Measurements from ENCODE around the gene PFKFB3.
"Not testable (repeated sequence)": the region's sequence is repeated elsewhere in the genome, so short reads cannot be mapped to it uniquely, and the experiment has no call there.

Gene PFKFB3

DNA sequence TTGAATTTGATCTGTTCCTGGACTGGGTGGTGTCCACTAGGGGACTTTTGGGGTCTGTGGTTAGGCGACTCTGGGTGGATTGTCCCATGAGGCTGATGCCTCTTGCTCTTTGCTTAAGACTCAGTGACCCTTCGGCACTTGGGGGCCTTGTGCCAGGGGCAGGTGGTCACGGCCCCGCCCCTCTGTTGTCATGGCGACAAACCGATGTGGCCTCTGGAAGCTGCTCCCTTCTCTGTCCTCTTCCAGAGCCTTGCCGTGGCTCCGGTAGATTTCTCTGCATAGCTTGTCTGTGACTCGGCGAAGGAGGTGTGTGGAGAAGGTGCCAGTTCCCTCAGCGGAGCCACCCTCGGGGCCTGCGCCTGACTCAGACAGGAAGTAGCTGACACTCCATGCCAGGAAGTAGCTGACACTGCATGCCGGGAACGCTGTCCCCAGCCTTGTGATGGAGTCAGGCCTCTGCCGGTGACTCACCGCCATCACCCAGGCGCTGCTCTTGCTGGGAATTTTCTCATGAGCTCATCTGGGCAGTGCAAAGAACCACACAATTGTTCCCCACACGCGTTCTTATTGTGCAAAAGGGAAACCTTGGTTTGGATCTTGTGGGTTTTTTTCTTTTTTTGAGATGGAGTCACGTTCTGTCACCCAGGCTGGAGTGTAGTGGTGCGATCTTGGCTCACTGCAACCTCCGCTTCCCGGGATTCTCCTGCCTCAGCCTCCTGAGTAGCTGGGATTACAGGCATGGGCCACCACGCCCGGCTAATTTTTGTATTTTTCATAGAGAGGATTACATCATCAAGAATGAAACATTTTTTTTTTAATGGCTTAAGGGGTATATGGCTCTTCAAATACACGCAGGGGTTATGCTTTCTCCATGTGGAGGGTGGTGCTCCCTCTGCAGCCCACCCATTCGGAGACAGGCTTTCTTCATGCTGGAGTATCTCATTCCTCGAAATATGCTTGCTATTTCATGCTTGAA, 72.6 kb downstream of the PFKFB3 start:
- no peak for DNase-seq

DNA sequence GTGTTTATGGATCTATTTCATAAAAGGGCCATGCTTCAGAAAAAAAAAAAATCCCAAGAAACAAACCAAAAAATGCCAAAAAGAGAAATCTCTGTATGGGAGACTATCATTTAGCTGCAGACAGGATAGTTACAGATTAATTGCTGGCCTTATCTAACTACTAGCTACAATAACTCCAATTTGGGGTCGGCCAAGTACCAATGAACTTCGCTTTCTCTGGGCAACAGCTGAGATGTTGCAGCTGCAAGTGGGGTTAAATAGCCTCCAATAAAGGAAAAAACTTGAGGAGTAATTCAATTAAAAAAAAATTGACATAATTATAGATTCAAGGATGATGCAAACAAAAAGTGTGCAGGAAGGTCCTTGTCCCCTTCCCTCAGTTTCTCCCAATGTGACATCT, 73.6 kb downstream of the PFKFB3 start:
- no peak for DNase-seq

- no peak for DNase-seq
Observed at GRCh38 chr10:6278519-6279120, 75.9 kb downstream of the PFKFB3 start.

GRCh38 chr10:6279540-6280267, 77.0 kb downstream of the PFKFB3 start:
- no peak for DNase-seq

GRCh38 chr10:6280291-6280690, 77.6 kb downstream of the PFKFB3 start:
- DNase-seq: no peak

DNA sequence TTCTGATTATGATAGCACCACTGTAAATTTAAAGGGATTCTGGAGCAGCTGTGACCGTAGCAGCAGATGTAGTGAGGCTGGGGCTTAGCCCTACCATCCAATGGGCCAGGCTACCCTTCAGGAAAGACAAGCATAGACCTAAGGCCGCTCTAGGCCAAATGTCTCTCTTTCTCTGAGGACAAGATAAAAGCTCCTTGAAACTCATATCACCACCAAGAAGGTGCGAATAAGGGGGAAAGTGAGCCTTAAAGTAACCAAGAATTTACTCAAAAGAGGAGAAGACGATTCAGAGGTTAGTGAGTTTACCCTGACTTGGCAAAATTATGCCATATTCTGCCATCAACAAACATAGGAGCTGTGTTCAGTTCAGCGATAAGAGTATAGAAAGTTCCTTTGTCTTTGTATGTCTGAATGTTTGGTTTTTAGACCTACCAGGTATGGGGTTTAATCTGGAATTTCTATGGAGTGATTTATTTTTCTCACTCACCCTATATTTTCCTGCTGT, 79.8 kb downstream of the PFKFB3 start:
- no peak for DNase-seq

DNA sequence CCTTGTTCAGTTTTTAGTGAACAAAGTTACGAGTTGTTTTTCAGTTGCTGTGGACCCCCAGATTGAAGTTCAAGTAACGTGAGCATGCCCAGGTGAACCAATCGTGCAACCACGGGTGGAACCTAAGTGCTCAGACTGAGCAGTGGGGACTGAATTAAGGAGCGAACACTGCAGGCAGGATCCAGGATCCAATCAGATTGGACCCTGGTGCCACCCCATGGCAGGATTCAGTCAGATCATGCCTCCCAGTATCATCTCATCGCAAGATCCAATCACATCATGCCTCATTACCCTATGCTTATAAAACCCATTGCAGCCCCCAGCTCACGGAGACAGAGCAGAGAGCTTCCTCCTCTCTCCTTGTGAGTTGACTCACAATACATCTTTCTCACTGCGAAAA, 80.9 kb downstream of the PFKFB3 start:
- no peak for DNase-seq

GRCh38 chr10:6290621-6291020, 87.9 kb downstream of the PFKFB3 start:
- not testable (repeated sequence) for DNase-seq

- DNase-seq: no peak
Observed at GRCh38 chr10:6292741-6293151, 90.0 kb downstream of the PFKFB3 start.

DNA sequence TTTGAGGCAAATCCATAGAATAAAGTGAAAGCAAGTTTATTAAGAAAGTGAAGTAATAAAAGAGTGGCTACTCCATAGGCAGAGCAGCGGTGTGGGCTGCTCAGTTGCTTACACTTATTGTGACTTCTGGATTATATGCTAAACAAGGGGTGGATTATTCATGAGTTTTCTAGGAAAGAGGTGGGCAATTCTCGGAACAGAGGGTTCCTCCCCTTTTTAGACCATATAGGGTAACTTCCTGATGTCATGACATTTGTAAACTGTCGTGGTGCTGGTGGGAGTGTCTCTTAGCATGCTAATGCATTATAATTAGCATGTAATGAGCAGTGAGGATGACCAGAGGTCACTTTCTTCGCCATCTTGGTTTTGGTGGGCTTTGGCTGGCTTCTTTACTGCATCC, 93.7 kb downstream of the PFKFB3 start:
- DNase-seq: not testable (repeated sequence)

DNA sequence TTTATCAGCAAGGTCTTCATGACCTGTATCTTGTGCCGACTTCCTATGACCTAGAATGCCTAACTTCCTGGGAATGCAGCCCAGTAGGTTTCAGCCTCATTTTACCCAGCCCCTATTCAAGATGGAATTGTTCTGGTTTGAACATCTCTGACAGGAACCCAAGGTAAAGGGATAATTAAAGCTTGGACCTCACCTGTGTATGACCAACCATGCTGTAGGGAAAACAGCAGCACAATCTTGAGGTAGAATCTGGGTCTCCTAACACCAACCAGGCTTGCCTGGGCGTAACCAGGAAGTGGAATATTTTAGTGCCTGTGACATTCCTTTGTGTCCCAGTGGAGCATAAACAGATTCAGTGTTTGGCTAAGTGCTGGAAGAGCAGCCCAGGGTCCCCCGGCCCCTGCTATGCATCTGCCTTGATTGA, 94.1 kb downstream of the PFKFB3 start:
- no peak for DNase-seq

DNA sequence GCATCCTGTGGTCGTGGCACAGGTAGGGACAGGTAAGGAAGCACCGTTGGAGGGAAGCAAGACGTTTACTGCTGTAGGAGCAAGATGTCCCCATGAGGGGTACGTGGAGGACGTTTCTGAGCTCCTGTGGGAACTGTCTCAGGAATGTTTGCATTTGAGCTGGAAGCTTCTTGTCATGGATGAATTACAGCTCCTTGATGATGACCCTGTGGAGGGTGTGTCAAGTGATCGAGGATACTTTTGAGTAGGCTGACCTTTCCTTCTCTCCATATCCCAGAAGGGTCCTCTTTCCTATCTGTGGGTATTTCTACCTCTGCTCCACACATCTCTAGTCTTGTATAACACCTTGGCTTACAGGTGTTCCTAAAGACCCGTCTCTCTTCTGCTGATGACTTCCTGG, 94.8 kb downstream of the PFKFB3 start:
- no peak for DNase-seq

GRCh38 chr10:6297951-6298381, 95.2 kb downstream of the PFKFB3 start:
- DNase-seq: no peak

- no peak for DNase-seq
Observed at GRCh38 chr10:6298428-6298827, 95.7 kb downstream of the PFKFB3 start.

DNA sequence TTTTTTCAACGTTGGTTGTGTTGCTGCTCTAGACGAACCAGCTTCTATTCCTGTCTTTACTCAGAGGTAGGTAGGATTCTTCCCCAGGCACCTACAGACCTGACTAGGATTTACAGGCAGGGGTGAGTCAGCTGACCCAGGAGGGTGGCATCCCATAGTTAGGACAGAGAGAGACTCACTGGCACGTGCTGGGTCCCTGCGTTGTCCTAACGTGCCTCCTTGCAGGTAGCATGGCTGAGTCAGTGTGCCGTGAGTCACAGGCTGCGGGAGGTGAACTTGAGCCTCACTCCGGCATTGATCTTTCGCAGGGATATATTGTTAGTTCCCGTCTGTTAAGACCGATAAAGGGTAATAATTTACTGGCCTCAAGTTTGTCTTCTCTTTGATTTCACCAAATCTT, 96.5 kb downstream of the PFKFB3 start:
- DNase-seq: no peak

GRCh38 chr10:6299743-6300105, 97.0 kb downstream of the PFKFB3 start:
- no peak for DNase-seq

- no peak for DNase-seq
Observed at GRCh38 chr10:6300106-6300783, 97.5 kb downstream of the PFKFB3 start.

DNA sequence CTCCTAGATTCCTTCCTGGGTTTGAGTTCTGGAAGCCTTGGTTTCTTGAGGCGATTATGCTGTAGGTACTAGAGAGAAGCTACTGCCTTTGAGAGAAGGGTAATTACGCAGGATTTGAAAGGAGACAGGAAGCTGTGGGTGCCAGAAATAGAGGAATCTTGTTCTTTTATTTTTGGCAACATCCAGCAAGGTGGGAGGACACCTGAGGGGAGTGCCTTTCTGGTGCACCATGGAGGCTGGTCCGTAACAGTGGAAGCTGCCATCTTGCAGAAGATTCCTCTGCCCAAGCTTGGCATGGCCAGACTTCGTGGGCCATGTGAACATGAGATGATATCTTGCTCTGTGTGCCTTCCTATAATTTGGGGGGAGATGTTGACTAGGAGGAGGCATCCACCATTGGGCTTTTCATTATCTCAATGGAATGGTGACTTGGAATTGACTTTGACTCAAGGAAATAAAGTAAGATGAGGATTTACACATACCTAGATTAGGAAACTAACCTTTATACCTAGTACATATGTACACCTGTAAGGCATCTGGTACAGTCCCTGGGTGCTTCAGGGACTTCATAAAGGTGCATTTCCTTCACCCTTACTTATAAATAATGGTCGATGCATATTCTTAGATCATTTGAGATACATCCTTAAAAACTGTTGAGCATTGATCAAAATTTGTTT, 98.2 kb downstream of the PFKFB3 start:
- no peak for DNase-seq

- DNase-seq: no peak
Observed at GRCh38 chr10:6301488-6302075, 98.8 kb downstream of the PFKFB3 start.
